ENCODE data around the gene FAH. TPM values are rescaled to one million over a fixed set of nuclear protein-coding genes. Genes with fewer than 3 reads are reported as not detected.

The FAH gene
- total and polyA plus RNA-seq, 9 of the 15 experiments (the other 6 are each of a cell fraction or from before 2014, with no cell fraction given), result 66.8 to 310 (median 103) TPM

- Histone ChIP-seq H3K9me3 (replicated peaks; ENCODE audit: control insufficient read depth, insufficient read depth, low read depth, low read length) (no peaks in the 10 kb centered on the region), H3K36me3 (ENCODE audit: control insufficient read depth, insufficient read depth, low read length) (peaks cover 43% of the 10 kb centered on the region), H3K4me2 (ENCODE audit: insufficient read depth, low read length) (peak overlapping the region; percentile 79), H2AFZ (ENCODE audit: low read depth, low read length) (peak overlapping the region; percentile 15; the same call in 1 of the 2 replicates), H3K79me2 (ENCODE audit: control insufficient read depth, insufficient read depth, low read length) (peaks cover 33% of the 10 kb centered on the region), H3K9ac (ENCODE audit: insufficient read depth in 1 of 2, low read depth in 2 of 2, low read length in 2 of 2) (peak overlapping the region; percentile 69 to 71; a peak in 3 of 4 replicates), H3K4me3 (peak overlapping the region; percentile 58; the same call in 1 of the 2 replicates), H3K4me1 (replicated peaks in 1 of 2; ENCODE audit: control insufficient read depth in 2 of 2, insufficient read depth in 2 of 2, low read length in 2 of 2) (peaks cover 41 to 50% of the 10 kb centered on the region in 2 experiments), H4K20me1 (replicated peaks; ENCODE audit: control insufficient read depth, insufficient read depth, low read length) (no peaks in the 10 kb centered on the region), H3K27me3 (ENCODE audit: control insufficient read depth in 2 of 2, insufficient read depth in 2 of 2, low read length in 2 of 2) (no peaks in the 10 kb centered on the region), H3K27ac (ENCODE audit: extremely low read depth, low read depth, low read length) (peak overlapping the region; percentile 83), H3K9me1 (ENCODE audit: control insufficient read depth, insufficient read depth, low read length) (no peaks in the 10 kb centered on the region)
- ChIA-PET CTCF (ENCODE audit: low intra/inter-chr PET ratio) (no interaction called here), POLR2A (interaction anchor here (0.6 to 1.2 kb wide), 5 partner anchors 9 to 173 kb away, joined by 3 to 4 read pairs (median 3); no protein-coding TSS in a partner anchor)
- TF ChIP-seq ARNT (IDR thresholded peaks at IDR 0.05) (no peak), CXXC5 (CRISPR knock-in tag; IDR thresholded peaks at IDR 0.05) (no peak), SP1 (CRISPR knock-in tag; IDR thresholded peaks at IDR 0.05) (0 out of 2 replicates have a peak, but pooled peaks have one; percentile 8), THRAP3 (IDR thresholded peaks at IDR 0.05; ENCODE audit: borderline replicate concordance) (0 out of 2 replicates have a peak, but pooled peaks have one; percentile 18), MYC (IDR thresholded peaks at IDR 0.05; ENCODE audit: low read depth, low read length) (0 out of 2 replicates have a peak, but pooled peaks have one; percentile 5), MYC (CRISPR knock-in tag; IDR thresholded peaks at IDR 0.05; ENCODE audit: borderline replicate concordance, low read depth) (no peak), GATAD2B (IDR thresholded peaks at IDR 0.05; ENCODE audit: borderline replicate concordance) (0 out of 2 replicates have a peak, but pooled peaks have one; percentile 3), ZNF316 (IDR thresholded peaks at IDR 0.05) (peak; percentile 64), IRF9 (tag; IDR thresholded peaks at IDR 0.05) (0 out of 2 replicates have a peak, but pooled peaks have one; percentile 10), ZFP1 (CRISPR knock-in tag; IDR thresholded peaks at IDR 0.05) (no peak), FOXP4 (CRISPR knock-in tag; IDR thresholded peaks at IDR 0.05; ENCODE audit: borderline replicate concordance) (no peak), ETV5 (CRISPR knock-in tag; IDR thresholded peaks at IDR 0.05; ENCODE audit: low read depth) (peak; percentile 17; the same call in 1 of the 2 replicates), RBBP5 (IDR thresholded peaks at IDR 0.05; ENCODE audit: borderline replicate concordance, insufficient read depth, low read length, poor library complexity, severe bottlenecking) (peak; percentile 22), ZNF431 (CRISPR knock-in tag; IDR thresholded peaks at IDR 0.05) (peak; percentile 33; the same call in 1 of the 2 replicates), MTA3 (IDR thresholded peaks at IDR 0.05; ENCODE audit: borderline replicate concordance) (0 out of 2 replicates have a peak, but pooled peaks have one; percentile 12)
- TF ChIP-seq, protein P1, sequence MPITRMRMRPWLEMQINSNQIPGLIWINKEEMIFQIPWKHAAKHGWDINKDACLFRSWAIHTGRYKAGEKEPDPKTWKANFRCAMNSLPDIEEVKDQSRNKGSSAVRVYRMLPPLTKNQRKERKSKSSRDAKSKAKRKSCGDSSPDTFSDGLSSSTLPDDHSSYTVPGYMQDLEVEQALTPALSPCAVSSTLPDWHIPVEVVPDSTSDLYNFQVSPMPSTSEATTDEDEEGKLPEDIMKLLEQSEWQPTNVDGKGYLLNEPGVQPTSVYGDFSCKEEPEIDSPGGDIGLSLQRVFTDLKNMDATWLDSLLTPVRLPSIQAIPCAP (CRISPR knock-in tag; IDR thresholded peaks at IDR 0.05; ENCODE audit: borderline replicate concordance), result no peak
- intact Hi-C loops (cut with micrococcal nuclease) (loop anchor here (2.0 to 10.0 kb wide), 2 partner anchors 94 to 260 kb away; partner anchors contain the start of gene MTHFS), in situ Hi-C loops (cut with MboI) (loop anchor here (5.0 to 25.0 kb wide), 2 partner anchors 88 to 268 kb away; partner anchors contain the start of gene MTHFS)
- BruUV-seq (replicated peaks), result TSS peak; percentile 85
- peak in 3 of 4 experiments; percentile 32 to 83 (median 56) for DNase-seq (ENCODE audit: extremely low read depth in 1 of 4, low spot score in 3 of 4)
- WGBS (ENCODE audit: insufficient coverage, low coverage, missing lambda C conversion rate), result 3% methylated on average over 5 of the region's 5 CpGs
- peak; percentile 22 for ATAC-seq
- FAIRE-seq, result peak; percentile 85
Observed at GRCh38 chr15:80155001-80155377, 2.2 kb downstream of the FAH start.

Measured in K562 (cell line).